Activated T-helper 1 cell treated with Interleukin-2 at 50 U/mL for 16 hours (primary cell): Measurements from ENCODE around the gene PRIMA1.

Experiments
- DNase-seq: peaks from one replicate; pipeline ENCODE4 v3.0.0-alpha.2; 2020; ENCODE audit warnings: low read depth

Gene PRIMA1

DNA sequence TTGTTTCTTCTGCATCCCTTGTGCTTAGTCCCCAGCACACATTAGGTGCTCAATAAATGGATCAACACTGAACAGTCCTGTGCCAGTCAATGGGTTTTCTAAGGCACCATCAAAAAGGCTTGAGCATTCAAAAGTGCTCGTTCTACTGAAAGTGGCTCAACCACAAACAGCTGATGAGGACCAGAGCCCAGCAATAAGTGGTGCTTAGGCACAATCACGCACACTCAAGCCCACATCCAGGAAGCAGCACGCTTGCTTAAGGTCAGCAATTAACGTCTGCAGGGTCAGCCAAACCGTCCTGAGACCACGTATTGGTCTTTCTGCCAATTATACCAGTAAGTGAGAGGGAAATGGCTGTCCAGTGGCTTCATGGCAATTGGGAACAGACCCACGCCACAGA lies 56.5 kb downstream of the PRIMA1 start:
- no peak for DNase-seq

DNA sequence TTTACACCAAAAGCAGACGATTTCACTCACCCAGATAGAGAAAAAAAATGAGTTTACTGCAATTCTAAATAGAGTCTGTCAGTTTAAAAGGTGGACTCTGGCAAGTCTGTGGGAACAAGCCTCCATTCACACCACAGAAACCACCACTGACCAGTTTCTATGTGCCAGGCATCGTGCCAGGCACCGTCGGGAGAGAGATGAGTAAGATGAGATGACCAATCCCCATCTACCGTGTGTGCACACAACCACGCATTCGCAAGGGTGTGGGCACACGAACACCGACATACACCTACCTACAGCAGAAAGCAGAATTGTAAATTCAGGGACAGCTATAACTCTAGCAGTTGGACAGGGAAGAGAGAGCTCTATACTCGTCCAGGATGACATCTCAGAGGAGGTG lies 58.3 kb downstream of the PRIMA1 start:
- DNase-seq = no peak

DNA sequence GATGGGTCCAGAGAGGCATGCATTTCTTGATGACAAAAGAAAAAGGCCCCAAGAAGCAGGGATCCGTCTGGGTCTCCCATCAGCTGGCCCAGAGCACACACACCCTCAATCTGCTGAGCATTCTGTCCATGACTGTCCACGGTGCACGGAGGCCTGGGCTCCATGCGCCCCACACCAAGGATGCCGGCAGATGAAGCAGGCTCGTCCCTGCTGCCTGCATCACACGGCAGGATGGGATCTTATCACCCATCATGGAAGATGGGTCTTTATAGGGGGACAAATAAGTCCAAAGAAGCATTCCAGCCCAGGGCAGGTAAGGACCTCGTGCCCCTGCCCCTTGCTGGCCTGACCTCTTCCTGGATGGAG lies 59.7 kb downstream of the PRIMA1 start:
- DNase-seq = no peak

DNA sequence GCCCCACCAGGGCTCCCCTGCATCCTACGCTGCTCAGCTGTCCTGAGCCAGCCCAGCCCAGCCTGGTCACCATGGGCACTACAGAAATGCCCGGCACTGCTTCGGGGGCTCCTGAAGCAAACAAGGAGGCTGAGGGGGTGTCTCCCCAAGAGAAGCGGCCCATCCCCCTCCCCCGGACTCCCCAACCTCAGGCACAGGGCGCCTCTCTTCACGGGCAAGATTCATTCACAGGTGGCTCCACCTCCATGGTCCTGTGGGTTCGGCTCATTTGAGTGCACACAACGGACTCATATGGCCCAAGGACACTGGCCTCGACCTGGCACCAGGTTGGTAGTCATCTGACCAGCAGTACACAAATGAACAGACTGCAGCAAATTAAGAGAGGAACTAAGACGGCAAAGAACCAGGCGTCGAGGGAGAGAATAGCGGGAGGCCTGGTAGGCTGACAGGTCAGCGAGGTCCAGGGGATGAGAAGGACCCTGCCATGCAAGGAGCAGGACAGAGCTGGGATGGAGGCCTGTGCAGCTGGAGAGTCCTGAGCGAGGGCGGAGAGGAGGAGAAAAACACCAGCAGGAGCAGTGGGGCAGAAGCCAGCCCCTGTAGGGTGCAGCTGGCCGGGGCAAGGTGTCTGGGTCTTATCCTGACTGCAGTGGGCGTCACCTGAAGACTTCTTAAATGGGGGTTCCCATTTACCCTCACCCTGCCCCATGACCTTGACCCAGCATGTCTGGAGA lies 60.2 kb downstream of the PRIMA1 start:
- DNase-seq = no peak

DNA sequence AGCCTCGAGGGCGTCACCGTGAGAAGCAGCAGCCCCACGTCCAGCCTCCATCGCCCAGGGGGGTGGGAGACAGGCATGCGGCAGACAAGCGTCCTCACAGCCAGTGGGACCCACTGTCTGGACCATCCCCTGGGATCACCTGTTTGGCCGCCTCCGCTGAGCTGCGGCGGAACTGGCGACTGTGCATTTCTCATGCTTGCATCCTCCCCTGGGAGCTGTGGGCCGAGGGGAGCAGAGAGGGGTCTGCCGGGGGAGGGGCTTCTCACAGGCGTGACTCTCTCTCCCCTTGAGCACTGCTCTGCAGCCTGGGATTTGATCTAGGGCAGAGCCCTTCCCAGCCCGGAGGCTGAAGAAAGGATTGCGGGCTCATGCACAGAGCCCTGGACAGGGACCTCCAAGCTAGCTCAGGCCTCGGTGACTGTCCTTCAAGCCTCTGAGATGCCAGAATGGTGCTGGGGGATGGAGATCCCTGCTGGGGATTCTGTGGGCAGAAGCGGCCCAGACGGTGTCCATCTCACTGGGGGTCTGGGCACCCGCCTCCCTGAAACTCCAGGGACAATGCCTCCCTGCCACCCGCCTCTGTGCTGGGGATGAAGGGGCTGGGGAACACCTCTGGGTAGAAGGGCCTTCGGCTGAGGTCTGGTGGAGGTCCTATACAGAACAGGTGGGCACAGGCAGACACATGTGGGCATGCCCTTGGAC lies 61.1 kb downstream of the PRIMA1 start:
- DNase-seq = no peak

DNA sequence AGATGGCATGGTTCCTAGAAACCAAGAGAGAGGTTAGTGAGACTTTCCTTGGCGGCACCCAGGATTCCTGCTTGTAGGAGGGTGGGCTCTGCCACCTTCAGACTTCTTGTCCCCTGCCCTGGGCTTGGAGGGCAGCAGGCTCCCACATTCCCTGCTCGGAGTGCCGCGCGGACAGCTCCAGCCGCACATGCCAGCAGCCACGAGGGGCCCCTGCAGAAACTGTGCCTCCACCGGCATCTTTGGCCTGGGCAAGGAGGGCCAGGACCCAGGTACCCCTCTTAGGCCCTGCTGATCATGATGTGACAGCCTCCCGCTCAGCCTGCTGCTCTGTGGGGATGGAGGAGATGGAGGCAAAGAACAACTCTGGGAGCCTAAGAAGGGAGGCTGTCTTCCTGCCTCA lies 62.3 kb downstream of the PRIMA1 start:
- DNase-seq = no peak

DNA sequence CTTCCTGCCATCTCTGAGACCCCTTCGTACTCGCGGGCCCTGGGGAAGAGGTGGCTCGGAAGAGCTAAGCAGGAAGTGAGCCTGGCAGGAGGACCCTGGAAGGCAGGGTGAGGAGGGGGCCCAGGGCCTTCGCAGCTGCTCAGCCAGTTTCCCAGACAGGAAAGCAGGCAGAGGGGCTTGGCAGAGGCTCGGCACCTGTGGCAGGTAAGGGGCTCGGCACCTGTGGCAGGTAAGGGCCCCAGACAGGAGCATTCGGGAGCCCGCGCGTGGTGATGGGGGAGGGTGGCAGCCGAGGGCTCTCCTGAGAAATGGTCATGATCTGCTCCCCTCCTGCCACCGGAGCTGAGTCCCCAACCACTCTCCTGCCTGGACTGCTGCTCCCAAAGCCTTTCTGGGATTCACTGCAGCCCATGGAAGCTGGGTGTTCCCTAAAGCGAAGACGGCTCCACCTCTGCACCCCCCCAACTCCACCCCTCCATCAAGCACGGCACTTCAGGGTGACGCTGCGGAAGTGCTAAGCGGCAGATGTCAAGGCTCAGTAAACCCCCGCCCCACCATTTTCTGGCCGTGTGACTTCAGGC lies 63.2 kb downstream of the PRIMA1 start:
- DNase-seq = no peak

DNA sequence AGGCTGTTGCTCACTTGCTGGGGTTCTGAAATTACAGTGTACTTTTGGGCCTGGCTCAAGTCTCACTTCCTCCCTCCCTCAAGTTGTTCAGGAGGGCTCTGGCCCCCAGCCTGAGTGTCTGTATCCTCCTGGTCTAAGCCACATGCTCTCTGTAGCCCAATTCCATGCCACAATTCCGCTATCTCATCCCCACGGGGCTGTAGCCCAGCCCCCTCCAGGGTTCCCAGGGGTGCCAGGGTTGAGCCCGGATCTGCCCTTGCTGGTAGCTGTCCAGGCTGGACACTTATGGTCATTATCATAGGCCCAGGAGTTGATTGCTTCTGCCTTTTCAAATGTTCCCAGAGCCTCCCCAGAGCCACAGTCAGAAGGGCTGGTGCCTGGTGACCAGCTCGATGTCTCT lies 65.3 kb downstream of the PRIMA1 start:
- no peak for DNase-seq

DNA sequence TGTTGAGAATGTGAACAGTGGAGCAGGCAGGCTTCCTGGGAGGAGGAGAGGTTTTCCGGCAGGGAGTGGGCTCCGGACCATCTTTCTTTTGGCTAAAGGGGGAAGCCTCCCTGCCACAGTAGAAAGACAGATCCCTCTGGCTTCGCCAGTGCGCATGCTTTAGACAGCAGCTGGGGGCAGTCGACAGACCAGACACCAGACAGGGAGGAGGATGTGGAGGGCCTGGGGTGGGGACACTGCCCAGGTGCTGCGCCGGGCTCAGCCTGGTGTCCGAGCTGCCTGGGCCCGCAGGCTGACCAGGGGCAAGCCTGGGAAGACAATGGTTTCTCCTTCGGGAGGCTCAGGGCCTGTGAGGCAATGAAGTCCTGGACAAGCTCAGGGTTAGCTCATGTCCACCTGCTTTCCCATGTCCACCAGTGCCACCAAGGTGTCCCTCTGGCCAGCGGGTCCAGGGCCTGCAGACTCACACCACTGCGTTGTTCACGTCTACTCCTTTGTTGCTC lies 67.3 kb downstream of the PRIMA1 start:
- no peak for DNase-seq

DNA sequence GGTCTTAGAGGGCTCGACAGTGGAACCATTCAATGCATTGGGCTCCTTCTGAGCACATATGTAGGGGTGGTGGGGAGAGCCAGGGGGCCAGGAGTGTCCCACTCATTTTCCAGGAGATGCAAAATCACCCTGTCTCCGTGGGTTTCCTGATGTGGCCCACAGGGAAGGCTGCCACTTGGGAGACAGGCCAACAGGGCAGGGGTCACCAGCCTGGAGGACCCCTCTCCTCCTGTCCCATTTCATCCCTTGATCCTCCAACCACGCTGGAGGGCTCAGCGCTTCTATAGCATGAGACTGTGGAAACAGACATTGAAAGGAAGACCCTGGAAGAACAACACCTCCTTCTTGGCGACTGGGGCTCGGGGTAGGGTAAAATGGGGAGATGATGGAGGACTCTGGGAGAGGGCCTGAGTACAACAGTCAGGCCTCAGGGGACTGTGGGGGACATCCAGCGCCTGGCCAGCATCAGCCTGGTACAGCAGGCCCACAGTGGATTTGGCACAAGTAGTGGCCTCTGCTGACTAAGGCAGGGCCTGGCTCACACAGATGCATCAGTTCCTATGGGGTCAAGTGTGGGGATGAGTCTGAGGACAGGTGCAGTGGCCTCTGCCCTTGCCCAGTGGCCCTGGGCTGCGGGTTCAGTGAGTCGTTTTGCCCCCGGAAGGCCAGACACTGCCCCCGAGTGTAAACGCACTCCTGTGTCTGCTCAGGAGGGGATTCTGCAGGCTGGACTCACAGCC lies 68.0 kb downstream of the PRIMA1 start:
- DNase-seq = no peak

DNA sequence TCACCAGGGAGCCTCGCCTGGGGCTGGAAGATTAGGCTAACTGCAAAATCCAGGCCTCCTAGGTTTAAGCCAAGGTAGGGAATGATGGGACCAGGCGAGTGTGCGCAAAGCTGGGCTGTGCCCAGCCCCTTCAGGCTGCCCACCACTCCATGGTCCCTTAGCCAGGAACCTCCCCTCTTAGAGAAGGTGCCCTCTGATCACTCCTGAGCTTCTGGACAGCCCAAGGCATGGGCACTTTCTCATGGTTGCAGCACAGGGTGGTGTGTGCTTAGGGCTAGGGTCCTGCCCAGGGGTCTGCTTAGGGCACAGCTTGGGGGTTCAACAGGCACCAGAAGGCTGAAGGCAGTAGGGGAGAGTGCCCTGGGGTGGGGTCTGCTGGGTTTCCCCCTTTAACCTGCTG lies 69.0 kb downstream of the PRIMA1 start:
- no peak for DNase-seq

DNA sequence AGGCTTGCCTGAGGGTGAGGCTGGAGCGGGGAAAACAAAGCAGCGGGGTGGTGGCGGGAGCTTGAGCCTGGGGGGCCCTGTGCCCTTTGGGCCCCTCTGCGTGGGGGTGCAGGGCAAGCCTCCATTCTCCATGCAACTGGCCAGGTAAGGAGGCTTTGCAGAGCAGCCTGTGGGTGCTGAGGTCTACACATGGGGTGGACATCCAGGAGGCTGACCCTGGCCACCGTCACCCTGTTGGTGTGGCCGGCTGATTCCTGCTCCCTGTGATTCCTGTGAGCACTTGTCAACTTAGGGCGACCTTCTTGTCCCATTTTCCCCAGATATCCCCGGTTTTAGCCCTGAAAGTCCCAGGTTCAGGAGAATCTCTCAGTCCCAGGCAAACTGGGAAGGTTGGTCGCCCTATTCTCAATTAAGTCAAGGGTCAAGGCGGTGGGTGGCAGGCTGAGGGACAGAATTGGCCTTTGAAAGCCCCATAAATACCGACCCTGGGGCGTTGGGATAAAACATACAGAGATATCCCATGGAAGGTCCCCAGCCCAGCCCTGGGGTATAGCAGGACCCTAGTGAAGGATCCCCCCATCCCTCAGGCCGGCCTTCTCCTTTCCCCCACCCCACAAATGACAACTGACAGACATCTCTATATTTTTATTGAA lies 70.5 kb downstream of the PRIMA1 start:
- no peak for DNase-seq

DNA sequence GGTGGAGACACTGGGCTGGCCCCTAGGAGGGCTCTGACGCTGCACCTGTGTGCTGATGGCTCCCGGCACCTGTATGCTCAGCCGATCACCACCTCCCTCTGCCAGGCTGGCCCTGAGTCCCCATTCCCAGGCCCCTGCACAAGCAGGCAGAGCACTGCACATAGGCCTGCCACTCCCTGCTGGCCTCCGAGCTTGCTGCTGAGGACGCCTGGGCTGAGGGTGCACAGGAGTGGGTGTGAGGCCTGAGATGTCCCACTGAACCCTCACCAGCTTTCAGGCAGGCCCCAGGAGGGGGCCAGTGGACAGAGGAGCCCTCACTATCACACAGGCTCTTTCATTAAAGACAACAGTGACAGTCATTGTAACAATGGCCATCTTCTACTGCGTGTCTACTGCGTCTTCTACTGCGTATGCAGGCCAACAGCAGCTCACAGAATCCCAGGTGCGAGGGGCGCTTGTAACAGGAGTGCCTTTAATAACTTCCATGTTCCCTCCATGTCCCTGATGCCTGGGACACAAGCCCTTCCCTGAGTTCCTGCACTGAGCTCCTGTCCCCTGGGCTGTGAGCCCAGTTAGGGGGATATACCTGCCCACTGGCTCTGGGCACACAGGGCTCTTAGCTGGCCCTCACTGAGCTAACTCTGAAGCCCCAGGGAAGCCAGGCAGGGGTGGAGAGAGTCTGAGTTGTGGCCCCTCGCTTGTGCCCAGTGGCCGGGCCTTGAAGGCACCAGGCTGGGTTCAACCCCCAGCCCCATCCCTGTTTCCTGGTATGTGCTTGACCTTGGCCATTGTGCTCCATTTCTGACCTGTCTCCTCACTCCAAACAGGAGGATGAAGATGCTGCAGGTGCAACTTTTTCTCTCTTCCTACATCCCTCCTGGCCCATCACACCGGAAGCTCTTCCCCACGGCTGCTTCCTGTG lies 71.3 kb downstream of the PRIMA1 start:
- DNase-seq = no peak

DNA sequence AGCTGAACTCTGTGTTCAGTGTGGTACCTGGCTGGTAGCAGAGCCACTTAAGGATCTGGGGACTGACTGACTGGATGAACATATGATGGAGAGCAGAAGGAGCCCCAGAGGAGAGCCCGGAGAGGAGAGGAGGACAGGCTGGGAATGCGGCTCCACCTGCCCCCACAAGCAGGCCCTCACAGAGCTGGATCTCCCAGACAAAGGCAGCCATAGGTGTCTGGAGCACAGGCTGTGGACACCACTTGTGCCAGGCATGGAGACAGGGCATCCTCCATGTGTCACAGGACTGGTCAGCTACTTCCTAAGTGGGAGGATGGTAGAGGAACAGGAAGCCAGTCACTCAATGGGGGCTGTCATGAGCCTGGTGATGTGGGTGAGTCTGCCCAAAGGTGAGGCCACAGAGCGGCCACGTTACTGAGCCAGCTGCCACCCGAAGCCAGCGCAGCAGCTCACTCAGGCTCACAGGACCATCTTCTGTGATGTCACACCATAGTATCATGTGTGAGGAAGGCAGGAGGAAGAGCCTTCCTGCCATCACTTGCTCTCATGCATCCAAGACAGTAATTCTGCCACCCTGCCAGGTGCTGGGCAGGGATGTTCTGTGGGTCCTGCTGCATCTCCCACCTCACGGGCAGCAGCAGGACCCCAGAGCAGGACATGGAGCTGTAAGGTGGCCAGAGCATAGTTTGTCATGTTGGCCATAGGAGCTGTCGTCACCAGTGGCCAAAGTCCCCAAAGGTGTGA lies 72.1 kb downstream of the PRIMA1 start:
- DNase-seq = no peak

DNA sequence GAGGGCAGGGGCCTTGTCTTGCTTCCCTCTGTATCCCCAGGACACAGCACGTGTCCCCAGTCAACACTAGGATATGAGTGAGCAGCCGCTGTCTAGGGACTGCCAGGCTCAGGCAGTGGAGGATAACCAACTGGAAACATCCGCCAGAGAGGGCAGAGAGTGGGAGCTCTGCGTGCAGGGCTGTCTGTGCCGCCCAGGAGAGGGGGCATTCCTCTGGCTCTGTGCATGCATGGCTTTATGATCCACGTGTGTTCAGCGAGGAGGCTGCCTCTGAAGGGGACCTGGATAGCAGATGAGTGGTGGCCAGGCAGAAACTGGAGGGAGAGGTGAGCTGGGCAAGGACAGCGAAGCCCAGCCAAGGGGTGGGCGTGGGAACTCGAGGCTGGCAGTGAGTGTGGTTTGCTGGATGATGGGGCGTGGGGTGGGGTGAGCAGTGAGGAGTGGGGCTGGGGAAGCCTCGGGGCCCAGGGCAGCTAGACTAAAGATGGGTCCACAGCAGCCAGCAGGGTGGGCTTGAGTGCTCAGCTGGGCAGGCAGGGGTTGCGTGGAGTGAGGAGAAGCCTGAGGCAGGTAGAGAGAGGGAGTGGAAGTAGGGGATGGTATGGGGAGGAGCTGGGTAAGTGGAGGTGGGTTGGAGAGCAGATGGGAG lies 72.9 kb downstream of the PRIMA1 start:
- no peak for DNase-seq

DNA sequence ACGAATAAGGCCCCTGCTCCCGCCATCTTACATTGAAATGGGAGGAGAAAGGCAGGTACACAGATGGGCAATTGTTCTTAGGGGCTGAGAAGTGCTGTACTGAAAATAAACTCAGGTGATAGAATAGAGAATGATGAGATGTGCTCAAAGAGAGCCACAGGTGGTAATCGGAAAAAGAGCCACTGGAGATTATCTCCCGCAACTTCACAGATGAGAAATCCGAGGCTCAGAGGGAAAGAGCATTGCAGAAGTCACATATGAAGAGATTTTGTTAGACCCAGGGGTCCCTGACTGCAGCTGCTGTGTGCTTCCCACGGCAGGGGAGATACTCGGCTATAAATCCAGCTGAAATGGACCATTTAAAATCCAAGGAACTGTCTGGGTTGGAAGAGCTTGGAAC lies 73.7 kb downstream of the PRIMA1 start:
- no peak for DNase-seq

DNA sequence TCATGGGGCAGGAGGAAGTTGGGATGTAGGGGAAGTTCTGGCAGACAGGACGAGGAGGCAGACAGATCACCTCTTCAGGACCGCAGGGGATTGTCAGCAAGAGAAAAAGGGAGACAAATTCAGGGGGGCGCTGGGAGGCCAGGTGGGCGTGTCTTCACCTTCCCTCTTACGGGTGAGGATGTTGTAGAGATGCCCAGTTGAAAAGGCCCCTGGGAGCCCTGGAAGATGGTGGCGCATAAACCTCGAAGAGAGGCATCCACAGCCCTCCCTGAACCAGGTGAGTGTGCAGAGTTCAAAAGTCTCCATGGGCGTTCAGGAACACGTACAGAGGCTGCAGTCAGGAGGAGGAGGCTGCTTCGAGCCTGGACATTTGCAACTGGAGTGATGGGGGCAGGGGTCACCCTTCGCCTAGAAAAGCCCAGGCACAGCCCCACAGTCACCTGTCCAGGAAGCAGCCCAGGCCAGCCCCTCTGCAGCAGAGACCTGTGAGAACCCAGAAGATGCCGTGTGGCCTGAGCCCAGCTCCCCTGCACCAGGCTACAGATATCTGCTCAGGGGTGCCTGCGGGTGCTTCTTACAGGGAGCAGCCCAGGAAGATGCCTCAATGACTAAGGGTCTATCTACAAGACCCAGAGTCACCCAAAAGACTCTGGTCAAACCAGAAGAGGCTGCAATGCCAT lies 74.4 kb downstream of the PRIMA1 start:
- DNase-seq = no peak

DNA sequence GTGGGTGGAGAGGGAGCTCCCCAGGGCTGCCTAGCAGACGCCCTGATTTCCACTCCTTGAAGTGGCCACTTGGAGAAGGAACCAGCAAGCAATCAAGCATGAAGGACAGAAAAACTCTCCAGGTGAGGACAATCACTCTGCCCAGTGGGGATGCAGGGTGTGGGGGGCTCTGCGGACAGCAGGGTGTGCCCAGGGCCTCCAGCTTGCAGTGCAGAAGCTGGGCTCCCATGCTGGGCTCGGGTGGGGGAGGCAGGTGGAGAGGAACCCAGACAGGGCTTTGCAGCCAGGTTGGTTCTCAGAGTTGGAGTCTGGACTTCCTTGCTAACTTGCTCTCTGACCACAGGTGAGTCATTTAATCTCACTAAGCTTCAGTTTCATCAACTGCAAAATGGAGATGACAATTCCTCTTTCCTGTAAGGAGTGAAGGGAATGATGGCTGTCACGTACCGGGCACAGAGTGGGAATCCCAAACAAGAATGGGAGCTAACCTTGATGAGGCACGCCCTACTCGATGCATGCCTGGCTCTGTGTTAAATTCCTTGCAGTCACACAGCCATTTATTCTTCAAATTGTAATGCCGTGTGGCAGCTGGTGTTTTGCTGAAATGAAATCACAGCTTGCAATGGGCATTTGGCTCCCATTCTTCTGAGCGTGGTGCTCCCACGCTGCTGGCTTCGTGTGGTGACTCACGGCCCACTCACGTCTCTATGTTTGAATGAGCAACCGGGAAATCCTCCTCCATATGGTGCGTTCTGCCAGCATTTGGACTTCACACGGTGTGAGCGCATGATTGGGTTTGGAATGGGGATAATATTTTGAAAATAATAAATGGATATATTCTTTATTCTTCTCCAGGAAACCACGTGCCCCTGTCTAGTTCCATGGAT lies 75.2 kb downstream of the PRIMA1 start:
- no peak for DNase-seq
